Stimulated activated naive CD4-positive, alpha-beta T cell (primary cell): ENCODE measurements around the gene LGI4.
"Not testable (repeated sequence)": the region's sequence is repeated elsewhere in the genome, so short reads cannot be mapped to it uniquely, and the experiment has no call there.

ENCODE experiments used
- DNase-seq, 6 experiments: peaks; one replicate each; lab custom pipeline; 2025; lab: John Stamatoyannopoulos, UW

Gene LGI4

GRCh38 chr19:35141837-35142605 is 7.2 kb upstream of the LGI4 start:
- peak in 3 of 6 experiments; percentile 4 to 31 (median 12) for DNase-seq

GRCh38 chr19:35140962-35141836 is 6.3 kb upstream of the LGI4 start:
- peak; percentile 88 to 97 (median 95) for DNase-seq

DNA sequence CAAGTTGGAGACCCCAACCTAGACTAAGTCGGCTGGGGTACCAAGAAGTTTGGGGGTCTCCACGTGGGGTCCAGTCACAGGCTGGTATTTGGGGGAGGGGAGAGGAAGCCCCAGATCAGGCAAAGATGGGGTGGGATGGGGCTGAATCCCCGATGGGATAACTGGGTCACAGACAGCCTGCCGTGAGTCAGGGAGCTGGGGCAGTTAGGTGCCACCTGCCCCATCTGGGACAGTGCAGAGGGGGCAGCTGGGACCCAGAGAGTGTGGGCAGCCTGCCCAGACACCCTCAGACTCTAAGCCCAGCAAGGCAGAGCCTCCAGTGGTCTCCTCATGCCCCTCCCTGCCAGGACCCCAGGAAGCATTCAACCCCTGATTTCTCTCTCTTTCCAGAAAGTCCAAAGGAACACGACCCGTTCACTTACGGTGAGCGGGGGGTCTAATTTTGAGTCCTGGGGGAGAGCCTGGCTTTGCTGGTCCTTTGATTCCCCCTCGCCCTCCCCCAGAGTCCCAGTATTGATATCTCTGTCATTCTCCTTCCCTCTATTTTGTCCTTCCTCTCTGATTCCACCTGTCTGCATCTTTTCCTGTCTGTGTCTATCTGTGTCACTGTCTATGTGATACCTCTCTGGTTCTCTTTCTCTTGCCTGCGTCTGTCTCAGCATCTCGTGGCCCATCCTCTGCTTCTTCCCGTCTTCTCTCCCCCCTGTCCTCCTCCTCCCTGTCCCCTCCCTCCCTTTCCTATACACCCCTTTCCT is 5.5 kb upstream of the LGI4 start:
- DNase-seq: no peak

- DNase-seq: no peak
These were observed 3.5 kb upstream of the LGI4 start, which contains the start of gene FXYD1 for GRCh38 chr19:35138305-35138892. FXYD1 (plus strand) TSS chr19:35138824; CDS start chr19:35140080, 1,256 bp downstream.

GRCh38 chr19:35136977-35137702 is 2.3 kb upstream of the LGI4 start:
- no peak for DNase-seq

DNA sequence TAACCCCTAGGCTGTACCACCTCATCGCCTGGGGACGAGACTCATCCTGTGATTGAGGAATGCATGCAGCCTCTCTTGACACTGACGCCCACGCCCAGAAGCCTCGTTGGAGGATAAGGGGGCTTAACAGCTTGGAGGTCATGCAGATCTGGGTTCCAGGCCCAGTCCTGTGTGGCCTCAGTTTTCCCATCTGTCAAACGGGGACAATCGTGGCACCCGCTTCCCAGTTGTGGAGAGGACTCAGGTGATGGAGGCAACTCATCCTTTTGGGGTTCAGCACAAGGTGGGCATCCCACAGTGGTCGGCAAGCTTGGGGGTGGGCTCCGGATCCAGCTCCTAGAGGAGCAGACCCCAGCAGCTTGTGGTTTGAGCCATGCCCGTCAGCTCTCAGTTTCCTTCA is 1.4 kb upstream of the LGI4 start:
- no peak for DNase-seq

- peak in 5 of 6 experiments; percentile 16 to 48 (median 35) for DNase-seq
These were observed 590 bp upstream of the LGI4 start for GRCh38 chr19:35135389-35135909.

DNA sequence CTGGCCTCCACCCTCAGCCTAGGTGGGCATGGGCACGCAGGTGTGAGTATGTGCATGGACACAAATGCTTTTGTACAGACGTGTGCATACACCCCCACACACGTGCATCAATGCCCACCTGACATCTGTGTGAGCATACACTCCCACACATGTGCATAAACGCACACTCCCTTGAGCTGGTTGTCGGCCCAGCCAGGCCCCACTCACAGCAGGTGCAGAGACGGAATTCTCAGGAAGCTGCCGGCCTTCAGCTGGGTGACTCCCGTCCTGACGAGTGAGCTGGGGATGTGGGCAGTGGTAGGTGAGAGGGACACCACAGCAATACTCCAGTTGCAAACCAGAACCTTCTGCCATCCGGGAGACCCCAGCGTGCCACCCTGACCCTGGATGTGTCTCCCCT is 1.0 kb downstream of the LGI4 start:
- DNase-seq: no peak

GRCh38 chr19:35132254-35132653 is 2.6 kb downstream of the LGI4 start:
- DNase-seq: no peak

DNA sequence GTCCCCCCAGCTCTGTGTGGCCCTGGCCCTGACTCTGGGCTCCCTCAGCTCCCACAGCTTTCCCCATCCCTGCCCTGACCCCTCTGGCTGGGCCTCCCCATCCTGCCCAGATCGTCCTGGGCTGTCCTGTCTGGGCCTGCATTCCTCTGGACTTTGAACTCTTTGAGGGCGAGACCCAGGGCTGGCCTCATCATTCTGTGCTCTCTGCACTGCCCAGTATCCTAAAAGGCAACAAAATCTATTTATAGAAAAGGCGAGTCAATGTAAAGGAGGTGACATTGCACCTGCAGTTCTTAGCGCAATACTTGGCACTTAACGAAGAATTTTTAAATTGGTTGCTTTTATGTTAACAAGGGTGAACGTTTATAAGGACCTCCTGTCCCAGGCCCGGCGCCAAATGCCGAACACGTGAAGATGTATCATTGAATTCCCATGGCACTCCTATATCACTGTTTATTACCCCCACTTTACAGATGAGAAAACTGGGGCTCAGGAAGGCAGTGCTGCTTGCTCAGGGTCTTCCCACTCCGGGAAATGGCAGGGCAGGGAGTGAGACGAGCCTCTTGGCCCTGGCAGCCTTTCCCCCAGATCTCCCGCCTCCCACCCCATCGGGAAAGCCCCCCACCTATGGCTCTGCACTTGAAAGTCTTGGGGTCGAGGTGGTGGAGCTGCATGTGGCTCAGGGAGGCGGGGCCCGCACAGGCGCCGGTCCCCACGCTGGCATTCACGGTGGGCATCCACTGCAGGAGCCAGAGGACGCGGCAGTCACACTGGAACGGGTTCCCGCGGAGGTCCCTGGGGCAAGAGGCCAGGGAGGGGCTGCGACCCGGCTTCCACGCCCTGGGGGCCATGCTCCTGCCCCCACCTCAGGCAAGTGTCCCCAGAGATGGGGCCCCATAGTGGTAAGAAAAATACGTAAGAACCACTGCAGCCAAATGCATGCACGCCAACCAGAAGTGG is 3.8 kb downstream of the LGI4 start:
- DNase-seq: no peak

- DNase-seq: not testable (repeated sequence)
These were observed 5.1 kb downstream of the LGI4 start for GRCh38 chr19:35129724-35130274.

- DNase-seq: no peak
These were observed 6.3 kb downstream of the LGI4 start for GRCh38 chr19:35128398-35129057.

DNA sequence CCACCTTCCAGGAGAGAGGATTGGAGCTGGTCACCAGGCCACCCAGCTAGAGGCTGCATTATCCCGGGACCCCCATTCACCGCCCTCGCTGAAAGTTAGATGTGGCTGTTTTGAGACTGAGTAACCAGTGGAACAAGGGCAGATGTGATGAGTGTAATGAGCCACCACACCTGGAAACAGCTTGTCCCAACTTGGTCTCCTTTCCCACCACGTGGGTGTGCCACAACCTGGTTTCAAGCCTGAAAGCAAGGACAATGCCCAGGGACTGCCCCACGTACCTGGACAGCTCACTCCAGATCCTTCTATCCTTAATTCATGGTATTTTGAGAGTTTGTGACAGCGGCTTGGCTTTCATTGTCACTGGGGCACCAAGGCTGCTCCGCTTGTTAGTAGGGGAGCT is 7.0 kb downstream of the LGI4 start:
- DNase-seq: no peak

GRCh38 chr19:35126624-35126959 is 8.3 kb downstream of the LGI4 start:
- DNase-seq: no peak

- DNase-seq: no peak
These were observed 8.9 kb downstream of the LGI4 start for GRCh38 chr19:35125749-35126623.

GRCh38 chr19:35125270-35125717 is 9.6 kb downstream of the LGI4 start:
- DNase-seq: no peak

DNA sequence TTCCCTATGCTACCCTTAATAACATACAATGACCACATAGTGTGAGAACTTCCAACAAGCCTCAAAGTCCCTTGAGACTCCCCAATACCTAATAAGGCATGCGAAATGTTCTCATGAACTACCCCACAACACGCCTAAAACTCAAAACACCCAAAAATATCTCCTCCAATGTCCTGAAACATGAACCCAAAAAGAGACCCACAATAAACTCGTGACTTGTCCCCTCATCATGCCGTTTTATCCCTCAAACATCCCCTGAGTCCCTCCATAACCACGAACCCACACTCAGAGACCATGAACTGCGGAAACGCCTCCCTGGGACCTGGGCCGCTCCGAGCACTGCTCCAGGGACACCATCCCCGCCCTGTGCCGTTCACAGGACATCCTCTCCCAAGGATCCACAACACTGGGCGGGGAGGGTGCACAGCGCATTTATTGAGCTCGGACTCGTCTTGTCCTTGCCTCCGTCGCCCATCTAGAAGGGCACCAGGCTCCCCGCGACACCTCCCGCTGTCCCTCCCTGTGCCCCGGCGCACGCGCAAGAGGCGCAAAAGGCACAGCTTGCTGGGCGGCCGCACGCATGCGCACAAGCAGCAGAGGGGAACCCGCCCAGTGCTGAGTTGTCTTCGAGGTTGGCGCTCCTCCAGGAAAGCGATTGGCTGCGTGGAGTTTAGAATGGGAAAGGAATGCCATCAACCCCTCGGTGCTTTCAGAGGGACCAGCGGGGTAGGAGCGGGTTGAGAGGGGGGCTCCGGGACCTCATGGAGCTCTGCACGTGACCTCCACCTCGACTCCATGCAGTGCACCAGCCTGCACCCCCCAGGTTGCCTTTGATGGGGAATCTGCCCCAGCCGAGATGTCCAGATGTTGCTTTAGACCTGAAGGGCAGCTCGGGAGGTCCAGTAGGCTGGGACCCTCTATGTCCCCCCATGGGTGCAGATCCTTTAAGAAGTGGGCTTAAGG is 10.5 kb downstream of the LGI4 start:
- peak; percentile 68 to 87 (median 82) for DNase-seq
